ENCODE results near the gene PPFIA1.

GRCh38 chr11:70358753-70359152 lies 88.3 kb downstream of the PPFIA1 start:
- TF ChIP-seq NFE2L1 (CRISPR knock-in tag; IDR thresholded peaks at IDR 0.05) (no peak), MAX (CRISPR knock-in tag; IDR thresholded peaks at IDR 0.05) (no peak), ATF1 (CRISPR knock-in tag; IDR thresholded peaks at IDR 0.05) (no peak), FOXK1 (CRISPR knock-in tag; IDR thresholded peaks at IDR 0.05) (no peak), ATF3 (CRISPR knock-in tag; conservative IDR thresholded peaks at IDR 0.05) (no peak), E2F4 (CRISPR knock-in tag; IDR thresholded peaks at IDR 0.05; ENCODE audit: borderline replicate concordance, low read depth) (no peak), ZNF138 (CRISPR knock-in tag; conservative IDR thresholded peaks at IDR 0.05) (no peak), TP53 (CRISPR knock-in tag; IDR thresholded peaks at IDR 0.05) (no peak), NR3C1 (CRISPR knock-in tag; conservative IDR thresholded peaks at IDR 0.05; ENCODE audit: low read depth) (no peak), ELF4 (CRISPR knock-in tag; IDR thresholded peaks at IDR 0.05; ENCODE audit: low read depth) (no peak), CBFB (CRISPR knock-in tag; IDR thresholded peaks at IDR 0.05; ENCODE audit: low read depth) (no peak), ESRRA (CRISPR knock-in tag; IDR thresholded peaks at IDR 0.05; ENCODE audit: borderline replicate concordance) (no peak)
- TF ChIP-seq, protein P1, sequence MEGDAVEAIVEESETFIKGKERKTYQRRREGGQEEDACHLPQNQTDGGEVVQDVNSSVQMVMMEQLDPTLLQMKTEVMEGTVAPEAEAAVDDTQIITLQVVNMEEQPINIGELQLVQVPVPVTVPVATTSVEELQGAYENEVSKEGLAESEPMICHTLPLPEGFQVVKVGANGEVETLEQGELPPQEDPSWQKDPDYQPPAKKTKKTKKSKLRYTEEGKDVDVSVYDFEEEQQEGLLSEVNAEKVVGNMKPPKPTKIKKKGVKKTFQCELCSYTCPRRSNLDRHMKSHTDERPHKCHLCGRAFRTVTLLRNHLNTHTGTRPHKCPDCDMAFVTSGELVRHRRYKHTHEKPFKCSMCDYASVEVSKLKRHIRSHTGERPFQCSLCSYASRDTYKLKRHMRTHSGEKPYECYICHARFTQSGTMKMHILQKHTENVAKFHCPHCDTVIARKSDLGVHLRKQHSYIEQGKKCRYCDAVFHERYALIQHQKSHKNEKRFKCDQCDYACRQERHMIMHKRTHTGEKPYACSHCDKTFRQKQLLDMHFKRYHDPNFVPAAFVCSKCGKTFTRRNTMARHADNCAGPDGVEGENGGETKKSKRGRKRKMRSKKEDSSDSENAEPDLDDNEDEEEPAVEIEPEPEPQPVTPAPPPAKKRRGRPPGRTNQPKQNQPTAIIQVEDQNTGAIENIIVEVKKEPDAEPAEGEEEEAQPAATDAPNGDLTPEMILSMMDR (IDR thresholded peaks at IDR 0.05), result no peak
- TF ChIP-seq, protein P2, sequence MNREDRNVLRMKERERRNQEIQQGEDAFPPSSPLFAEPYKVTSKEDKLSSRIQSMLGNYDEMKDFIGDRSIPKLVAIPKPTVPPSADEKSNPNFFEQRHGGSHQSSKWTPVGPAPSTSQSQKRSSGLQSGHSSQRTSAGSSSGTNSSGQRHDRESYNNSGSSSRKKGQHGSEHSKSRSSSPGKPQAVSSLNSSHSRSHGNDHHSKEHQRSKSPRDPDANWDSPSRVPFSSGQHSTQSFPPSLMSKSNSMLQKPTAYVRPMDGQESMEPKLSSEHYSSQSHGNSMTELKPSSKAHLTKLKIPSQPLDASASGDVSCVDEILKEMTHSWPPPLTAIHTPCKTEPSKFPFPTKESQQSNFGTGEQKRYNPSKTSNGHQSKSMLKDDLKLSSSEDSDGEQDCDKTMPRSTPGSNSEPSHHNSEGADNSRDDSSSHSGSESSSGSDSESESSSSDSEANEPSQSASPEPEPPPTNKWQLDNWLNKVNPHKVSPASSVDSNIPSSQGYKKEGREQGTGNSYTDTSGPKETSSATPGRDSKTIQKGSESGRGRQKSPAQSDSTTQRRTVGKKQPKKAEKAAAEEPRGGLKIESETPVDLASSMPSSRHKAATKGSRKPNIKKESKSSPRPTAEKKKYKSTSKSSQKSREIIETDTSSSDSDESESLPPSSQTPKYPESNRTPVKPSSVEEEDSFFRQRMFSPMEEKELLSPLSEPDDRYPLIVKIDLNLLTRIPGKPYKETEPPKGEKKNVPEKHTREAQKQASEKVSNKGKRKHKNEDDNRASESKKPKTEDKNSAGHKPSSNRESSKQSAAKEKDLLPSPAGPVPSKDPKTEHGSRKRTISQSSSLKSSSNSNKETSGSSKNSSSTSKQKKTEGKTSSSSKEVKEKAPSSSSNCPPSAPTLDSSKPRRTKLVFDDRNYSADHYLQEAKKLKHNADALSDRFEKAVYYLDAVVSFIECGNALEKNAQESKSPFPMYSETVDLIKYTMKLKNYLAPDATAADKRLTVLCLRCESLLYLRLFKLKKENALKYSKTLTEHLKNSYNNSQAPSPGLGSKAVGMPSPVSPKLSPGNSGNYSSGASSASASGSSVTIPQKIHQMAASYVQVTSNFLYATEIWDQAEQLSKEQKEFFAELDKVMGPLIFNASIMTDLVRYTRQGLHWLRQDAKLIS (CRISPR knock-in tag; IDR thresholded peaks at IDR 0.05; ENCODE audit: borderline replicate concordance), result no peak

Data from WTC11 (cell line).